Lower leg skin (tissue), 3 donors: ENCODE data around the gene NFAT5.

Source experiments
- POLR2A ChIP-seq, 2 donors: fragments of 450-650 bp; IDR thresholded peaks; one replicate each; pipeline ENCODE4 v1.6.1; 2016 to 2017; ENCODE audit warnings: antibody characterized with exemption in 2 of 2, mild to moderate bottlenecking in 1 of 2, moderate library complexity in 1 of 2
- TF ChIP-seq, protein P1 (sequence below), 3 donors: fragments of 450-650 bp; IDR thresholded peaks; one replicate each; pipeline ENCODE4 v1.5.1; 2016; ENCODE audit warnings: antibody characterized with exemption in 3 of 3, mild to moderate bottlenecking in 3 of 3, moderate library complexity in 2 of 3

DNA sequence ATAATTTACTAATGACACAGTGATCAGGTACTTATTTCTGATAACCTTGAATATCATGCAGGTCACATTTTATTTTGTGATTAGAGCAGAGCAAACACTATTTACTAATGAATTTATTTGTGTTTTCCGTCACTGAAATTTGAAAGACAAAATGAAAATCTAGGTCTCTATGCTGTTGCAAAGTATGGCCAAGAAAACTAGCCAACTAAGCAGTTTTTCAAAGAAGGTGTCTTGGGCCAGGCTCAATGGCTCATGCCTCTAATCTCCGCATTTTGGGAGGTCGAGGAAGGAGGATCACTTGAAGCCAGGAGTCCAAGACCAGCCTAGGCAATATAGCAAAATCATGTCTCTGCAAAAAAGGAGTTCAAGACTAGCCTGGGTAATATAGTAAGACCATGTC is 3.0 kb upstream of the NFAT5 start:
- TF ChIP-seq, protein P1, sequence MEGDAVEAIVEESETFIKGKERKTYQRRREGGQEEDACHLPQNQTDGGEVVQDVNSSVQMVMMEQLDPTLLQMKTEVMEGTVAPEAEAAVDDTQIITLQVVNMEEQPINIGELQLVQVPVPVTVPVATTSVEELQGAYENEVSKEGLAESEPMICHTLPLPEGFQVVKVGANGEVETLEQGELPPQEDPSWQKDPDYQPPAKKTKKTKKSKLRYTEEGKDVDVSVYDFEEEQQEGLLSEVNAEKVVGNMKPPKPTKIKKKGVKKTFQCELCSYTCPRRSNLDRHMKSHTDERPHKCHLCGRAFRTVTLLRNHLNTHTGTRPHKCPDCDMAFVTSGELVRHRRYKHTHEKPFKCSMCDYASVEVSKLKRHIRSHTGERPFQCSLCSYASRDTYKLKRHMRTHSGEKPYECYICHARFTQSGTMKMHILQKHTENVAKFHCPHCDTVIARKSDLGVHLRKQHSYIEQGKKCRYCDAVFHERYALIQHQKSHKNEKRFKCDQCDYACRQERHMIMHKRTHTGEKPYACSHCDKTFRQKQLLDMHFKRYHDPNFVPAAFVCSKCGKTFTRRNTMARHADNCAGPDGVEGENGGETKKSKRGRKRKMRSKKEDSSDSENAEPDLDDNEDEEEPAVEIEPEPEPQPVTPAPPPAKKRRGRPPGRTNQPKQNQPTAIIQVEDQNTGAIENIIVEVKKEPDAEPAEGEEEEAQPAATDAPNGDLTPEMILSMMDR (IDR thresholded peaks at IDR 0.05), result no peak
- no peak for TF ChIP-seq POLR2A (IDR thresholded peaks at IDR 0.05)
